ENCODE data around the gene NOL12.
"Not testable (repeated sequence)": the region's sequence is repeated elsewhere in the genome, so short reads cannot be mapped to it uniquely, and the experiment has no call there.

The NOL12 gene

GRCh38 chr22:37713761-37714160 lies 27.6 kb downstream of the NOL12 start:
- no peak for DNase-seq (ENCODE audit: low read depth, low spot score)

- DNase-seq (ENCODE audit: low read depth, low spot score), result no peak
Observed at GRCh38 chr22:37714634-37715033, 28.5 kb downstream of the NOL12 start.

- DNase-seq (ENCODE audit: low read depth, low spot score), result no peak
Observed at GRCh38 chr22:37715760-37716159, 29.6 kb downstream of the NOL12 start.

- no peak for DNase-seq (ENCODE audit: low read depth, low spot score)
Observed at GRCh38 chr22:37716708-37717107, 30.6 kb downstream of the NOL12 start.

GRCh38 chr22:37717235-37717634 lies 31.1 kb downstream of the NOL12 start:
- DNase-seq (ENCODE audit: low read depth, low spot score), result not testable (repeated sequence)

- not testable (repeated sequence) for DNase-seq (ENCODE audit: low read depth, low spot score)
Observed at GRCh38 chr22:37717746-37718305, 31.7 kb downstream of the NOL12 start.

GRCh38 chr22:37725551-37726240 lies 39.6 kb downstream of the NOL12 start:
- DNase-seq (ENCODE audit: low read depth, low spot score), result no peak

GRCh38 chr22:37726241-37726887 lies 40.2 kb downstream of the NOL12 start:
- DNase-seq (ENCODE audit: low read depth, low spot score), result no peak

- no peak for DNase-seq (ENCODE audit: low read depth, low spot score)
Observed at GRCh38 chr22:37728620-37729019, 42.5 kb downstream of the NOL12 start.

- no peak for DNase-seq (ENCODE audit: low read depth, low spot score)
Observed at GRCh38 chr22:37731804-37732471, 45.8 kb downstream of the NOL12 start.

- DNase-seq (ENCODE audit: low read depth, low spot score), result no peak
Observed at GRCh38 chr22:37732699-37733607, 46.8 kb downstream of the NOL12 start.

- DNase-seq (ENCODE audit: low read depth, low spot score), result no peak
Observed at GRCh38 chr22:37733625-37734401, 47.7 kb downstream of the NOL12 start.

GRCh38 chr22:37734402-37734700 lies 48.2 kb downstream of the NOL12 start:
- DNase-seq (ENCODE audit: low read depth, low spot score), result no peak

GRCh38 chr22:37734964-37735451 lies 48.9 kb downstream of the NOL12 start:
- no peak for DNase-seq (ENCODE audit: low read depth, low spot score)

GRCh38 chr22:37739035-37739434 lies 52.9 kb downstream of the NOL12 start:
- no peak for DNase-seq (ENCODE audit: low read depth, low spot score)

GRCh38 chr22:37739611-37740049 lies 53.5 kb downstream of the NOL12 start:
- no peak for DNase-seq (ENCODE audit: low read depth, low spot score)

GRCh38 chr22:37740455-37741311 lies 54.5 kb downstream of the NOL12 start:
- no peak for DNase-seq (ENCODE audit: low read depth, low spot score)

- peak; percentile 98 for DNase-seq (ENCODE audit: low read depth, low spot score)
Observed at GRCh38 chr22:37741312-37741795, 55.2 kb downstream of the NOL12 start.

GRCh38 chr22:37742376-37743171 lies 56.4 kb downstream of the NOL12 start:
- peak; percentile 55 for DNase-seq (ENCODE audit: low read depth, low spot score)
